Mononuclear cell (primary cell): ENCODE data around the gene UBE2E2. TPM values are rescaled to one million over a fixed set of nuclear protein-coding genes. Genes with fewer than 3 reads are reported as not detected.

Experiments used
- H3K27me3 ChIP-seq: 2 replicates; pipeline ENCODE4 v1.6.0; 2011; ENCODE audit warnings: low read length, control low read depth; ENCODE audit not compliant: insufficient read depth
- H3K4me1 ChIP-seq: 2 replicates; pipeline ENCODE4 v1.5.1; 2011; ENCODE audit warnings: mild to moderate bottlenecking, low read length, control low read depth; ENCODE audit not compliant: insufficient read depth
- H3K4me3 ChIP-seq: 2 replicates; pipeline ENCODE4 v1.5.1; 2011; ENCODE audit warnings: mild to moderate bottlenecking, low read length, moderate library complexity
- H3K9me3 ChIP-seq: 2 replicates; pipeline ENCODE4 v1.5.1; 2011; ENCODE audit warnings: low read depth, mild to moderate bottlenecking, control low read depth, low read length
- total RNA-seq: library from RNA; depleted of rRNA; stranded (reverse); fragments of >200 nt; gene quantifications from one replicate; pipeline ENCODE4 v1.2.3, GENCODE V29; 2012

Gene UBE2E2
- total RNA-seq, 1 donor = 53.9 TPM

DNA sequence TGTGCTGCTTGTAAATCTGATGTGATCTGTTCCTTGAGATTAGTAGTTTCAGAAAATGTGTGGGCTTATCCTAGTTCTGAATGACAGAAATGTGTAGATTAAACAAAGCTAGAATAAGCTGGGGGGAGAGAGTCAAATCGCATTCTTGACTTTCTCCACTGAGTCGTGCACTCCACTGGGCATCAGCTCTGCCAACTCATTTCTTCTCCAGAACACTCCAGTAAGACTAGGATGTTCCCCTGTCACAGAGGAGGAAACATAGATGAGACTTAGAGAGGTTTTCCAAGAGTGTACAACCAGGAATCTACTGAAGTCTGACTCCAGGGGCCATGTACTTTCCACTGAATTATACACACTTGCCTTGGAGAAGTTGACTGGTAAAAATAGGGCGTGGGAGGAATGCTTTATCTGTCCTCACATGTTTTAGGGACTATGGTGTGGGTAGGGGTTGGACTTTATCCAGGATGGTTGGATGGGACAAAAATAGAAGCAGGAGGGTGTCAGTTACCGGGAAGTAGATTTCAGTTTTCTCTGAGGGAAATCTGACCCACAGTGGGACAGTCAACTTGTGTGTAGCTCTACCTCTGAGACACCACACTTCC is 298.2 kb downstream of the UBE2E2 start:
- Histone ChIP-seq H3K4me3 (no peak overlapping the region), H3K9me3 (no peaks in the 10 kb centered on the region), H3K27me3 (no peaks in the 10 kb centered on the region), H3K4me1 (no peaks in the 10 kb centered on the region)

DNA sequence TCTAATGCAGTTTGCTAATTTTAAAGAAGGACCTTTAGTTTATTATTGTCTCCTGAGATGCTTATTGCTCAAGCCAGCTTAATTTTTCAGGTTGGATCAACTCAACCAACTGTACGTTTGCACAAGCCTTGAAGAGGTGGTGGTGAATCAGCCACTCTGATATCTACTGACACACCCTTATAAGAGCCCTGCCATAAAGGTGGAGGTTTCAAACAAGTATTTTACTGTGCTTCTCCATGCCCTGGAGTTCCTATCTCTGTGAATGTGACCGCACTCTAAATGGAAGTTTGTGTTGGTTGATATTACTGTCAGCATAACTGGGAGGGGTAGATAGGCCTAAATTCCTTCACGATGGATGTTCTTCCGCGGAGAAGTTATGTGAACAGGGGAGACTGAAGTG is 305.3 kb downstream of the UBE2E2 start:
- H3K27me3 ChIP-seq = no peaks in the 10 kb centered on the region
- no peak overlapping the region for H3K4me3 ChIP-seq
- no peaks in the 10 kb centered on the region for H3K4me1 ChIP-seq
- H3K9me3 ChIP-seq = no peaks in the 10 kb centered on the region

- Histone ChIP-seq H3K4me1 (no peaks in the 10 kb centered on the region), H3K27me3 (no peaks in the 10 kb centered on the region), H3K9me3 (no peaks in the 10 kb centered on the region), H3K4me3 (no peak overlapping the region)
These were observed 315.3 kb downstream of the UBE2E2 start for GRCh38 chr3:23518441-23518840.

- Histone ChIP-seq H3K4me1 (no peaks in the 10 kb centered on the region), H3K4me3 (no peak overlapping the region), H3K27me3 (no peaks in the 10 kb centered on the region), H3K9me3 (no peaks in the 10 kb centered on the region)
These were observed 316.4 kb downstream of the UBE2E2 start for GRCh38 chr3:23519314-23520208.

- H3K27me3 ChIP-seq = no peaks in the 10 kb centered on the region
- no peak overlapping the region for H3K4me3 ChIP-seq
- no peaks in the 10 kb centered on the region for H3K9me3 ChIP-seq
- H3K4me1 ChIP-seq = no peaks in the 10 kb centered on the region
These were observed 324.2 kb downstream of the UBE2E2 start for GRCh38 chr3:23527326-23527725.

DNA sequence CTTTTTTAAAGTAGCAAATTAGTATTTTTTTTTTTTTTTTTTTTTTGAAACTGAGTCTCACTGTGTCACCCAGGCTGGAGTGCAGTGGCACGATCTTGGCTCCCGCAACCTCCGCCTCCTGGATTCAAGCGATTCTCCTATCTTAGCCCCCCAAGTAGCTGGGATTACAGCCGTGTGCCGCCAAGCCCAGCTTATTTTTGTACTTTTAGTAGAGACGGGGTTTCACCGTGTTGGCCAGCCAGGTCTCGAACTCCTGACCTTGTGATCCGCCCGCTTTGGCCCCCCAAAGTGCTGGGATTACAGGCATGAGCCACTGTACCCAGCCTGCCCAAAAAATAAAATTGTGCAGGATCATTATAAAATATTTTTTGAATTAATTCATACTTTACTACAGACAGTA is 330.5 kb downstream of the UBE2E2 start:
- Histone ChIP-seq H3K4me3 (no peak overlapping the region), H3K4me1 (no peaks in the 10 kb centered on the region), H3K9me3 (no peaks in the 10 kb centered on the region), H3K27me3 (no peaks in the 10 kb centered on the region)

DNA sequence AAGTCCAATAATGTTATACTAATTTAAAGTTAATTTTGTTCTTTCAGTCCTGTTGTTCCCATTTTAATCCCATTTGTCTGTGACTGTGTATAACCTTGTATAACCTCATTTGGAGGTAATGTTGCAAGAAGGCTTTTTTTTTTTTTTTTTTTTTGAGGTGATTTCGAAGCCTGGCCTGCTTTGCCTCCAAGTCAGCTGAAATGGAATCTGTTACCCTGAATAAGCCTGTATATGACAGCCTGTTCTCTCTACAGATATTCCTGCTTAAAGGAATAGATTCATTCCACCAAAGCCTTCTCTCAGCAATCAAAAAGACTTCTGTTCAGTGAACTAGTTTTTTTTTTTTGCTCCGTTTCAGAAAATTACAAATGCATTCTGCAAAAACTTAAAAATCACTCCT is 330.9 kb downstream of the UBE2E2 start:
- no peaks in the 10 kb centered on the region for H3K4me1 ChIP-seq
- H3K4me3 ChIP-seq = no peak overlapping the region
- no peaks in the 10 kb centered on the region for H3K27me3 ChIP-seq
- no peaks in the 10 kb centered on the region for H3K9me3 ChIP-seq

DNA sequence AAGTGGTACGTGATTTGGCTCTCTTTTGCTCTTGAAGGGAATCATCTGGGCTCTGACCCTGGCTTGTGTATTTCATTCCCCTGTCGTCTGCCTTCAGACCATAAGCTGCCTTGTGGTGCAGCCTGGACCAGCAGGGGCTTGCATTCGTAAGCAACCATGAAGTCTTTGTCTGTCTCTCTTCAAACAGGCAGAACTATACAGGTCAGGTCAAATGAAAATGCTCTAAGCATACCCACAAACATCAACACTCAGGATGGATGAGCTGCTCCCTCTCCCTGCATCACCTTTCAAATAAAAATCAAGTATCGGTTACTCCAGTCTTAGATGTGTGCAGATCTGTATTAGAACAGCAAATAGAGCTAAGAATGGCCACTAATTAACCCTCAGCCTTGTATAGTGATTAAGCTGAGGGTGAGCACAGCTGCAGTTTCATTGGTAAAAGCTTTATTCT is 334.0 kb downstream of the UBE2E2 start:
- Histone ChIP-seq H3K4me1 (no peaks in the 10 kb centered on the region), H3K4me3 (no peak overlapping the region), H3K9me3 (no peaks in the 10 kb centered on the region), H3K27me3 (no peaks in the 10 kb centered on the region)

- no peaks in the 10 kb centered on the region for H3K4me1 ChIP-seq
- H3K4me3 ChIP-seq = no peak overlapping the region
- H3K9me3 ChIP-seq = no peaks in the 10 kb centered on the region
- H3K27me3 ChIP-seq = no peaks in the 10 kb centered on the region
These were observed 336.1 kb downstream of the UBE2E2 start for GRCh38 chr3:23539185-23539584.

DNA sequence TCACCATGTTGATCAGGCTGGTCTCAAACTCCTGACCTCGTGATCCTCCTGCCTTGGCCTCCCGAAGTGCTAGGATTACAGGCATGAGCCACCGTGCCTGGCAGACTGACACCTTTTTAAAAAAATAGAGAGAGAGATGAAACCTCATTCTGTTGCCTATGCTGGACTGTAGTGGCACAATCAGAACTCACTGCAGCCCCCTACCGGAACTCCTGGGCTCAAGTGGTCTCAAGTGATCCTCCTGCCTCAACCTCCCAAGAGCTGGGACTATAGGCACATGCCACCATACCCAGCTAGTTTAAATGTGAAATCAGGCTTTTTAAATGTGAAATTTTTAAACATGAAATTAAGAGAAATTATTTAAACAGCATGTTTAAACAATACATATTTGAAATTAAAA is 337.5 kb downstream of the UBE2E2 start:
- no peaks in the 10 kb centered on the region for H3K4me1 ChIP-seq
- H3K9me3 ChIP-seq = no peaks in the 10 kb centered on the region
- H3K4me3 ChIP-seq = no peak overlapping the region
- H3K27me3 ChIP-seq = no peaks in the 10 kb centered on the region

- H3K4me3 ChIP-seq = no peak overlapping the region
- no peaks in the 10 kb centered on the region for H3K27me3 ChIP-seq
- H3K4me1 ChIP-seq = no peaks in the 10 kb centered on the region
- no peaks in the 10 kb centered on the region for H3K9me3 ChIP-seq
These were observed 339.0 kb downstream of the UBE2E2 start for GRCh38 chr3:23542079-23542478.

GRCh38 chr3:23546181-23546580 is 343.1 kb downstream of the UBE2E2 start:
- Histone ChIP-seq H3K27me3 (no peaks in the 10 kb centered on the region), H3K4me3 (no peak overlapping the region), H3K9me3 (no peaks in the 10 kb centered on the region), H3K4me1 (no peaks in the 10 kb centered on the region)

- Histone ChIP-seq H3K27me3 (no peaks in the 10 kb centered on the region), H3K4me3 (no peak overlapping the region), H3K9me3 (no peaks in the 10 kb centered on the region), H3K4me1 (no peaks in the 10 kb centered on the region)
These were observed 345.0 kb downstream of the UBE2E2 start for GRCh38 chr3:23547905-23548650.

GRCh38 chr3:23548706-23549105 is 345.6 kb downstream of the UBE2E2 start:
- Histone ChIP-seq H3K4me3 (no peak overlapping the region), H3K27me3 (no peaks in the 10 kb centered on the region), H3K9me3 (no peaks in the 10 kb centered on the region), H3K4me1 (no peaks in the 10 kb centered on the region)

- Histone ChIP-seq H3K9me3 (no peaks in the 10 kb centered on the region), H3K4me1 (no peaks in the 10 kb centered on the region), H3K4me3 (no peak overlapping the region), H3K27me3 (no peaks in the 10 kb centered on the region)
These were observed 346.2 kb downstream of the UBE2E2 start for GRCh38 chr3:23549148-23549910.
